HCT116 (cell line): ENCODE results near the gene PRM2. TPM values are rescaled to one million over a fixed set of nuclear protein-coding genes. Genes with fewer than 3 reads are reported as not detected.

Source experiments
- ATAC-seq: fragments of 200-7000 bp; cut with Tn5 transposase; 2 replicates; pipeline ENCODE4 v1.9.1; 2020; ENCODE audit warnings: mild to moderate bottlenecking, moderate library complexity
- BruUV-seq: library from RNA; stranded (reverse); fragments of 400-500 nt; replicated peaks from 2 replicates; lab custom pipeline; 2021; lab: Mats Ljungman, UMichigan
- CTCF ChIA-PET: fragments of 300-600 bp; sonication (Branson Sonifier 250); formaldehyde crosslinking; loops from one replicate; lab custom pipeline; 2021; ENCODE audit warnings: antibody characterized with exemption; lab: Charles Lee
- POLR2A ChIA-PET: fragments of 300-600, 350-600 bp; sonication (Branson Sonifier 250); formaldehyde crosslinking; loops from one replicate; lab custom pipeline; 2021; ENCODE audit warnings: antibody characterized with exemption; lab: Charles Lee
- RAD21 ChIA-PET, 2 experiments: fragments of 300-600 bp; sonication (Branson Sonifier 250); formaldehyde crosslinking; loops; one replicate each; lab custom pipeline; 2023; ENCODE audit warnings: low total read pairs in 2 of 2; ENCODE audit not compliant: uncharacterized antibody in 2 of 2, unreplicated experiment in 2 of 2, low non-redundant PET in 1 of 2; lab: Charles Lee
- DNase-seq: peaks from one replicate; pipeline ENCODE4 v3.0.0-alpha.2; 2010; ENCODE audit warnings: low read depth, low spot score
- H2AFZ ChIP-seq: fragments of 200-600 bp; shearing (Covaris generic), sonication (generic); 2 replicates; pipeline ENCODE4 v1.6.1; 2017; ENCODE audit warnings: low read depth, mixed run types, mixed read lengths, antibody characterized with exemption, low read length; ENCODE audit not compliant: poor library complexity, severe bottlenecking
- H3K27ac ChIP-seq: 2 replicates; pipeline ENCODE4 v1.5.1; 2012; ENCODE audit warnings: low read depth, low read length
- H3K27me3 ChIP-seq: fragments of 200-600 bp; sonication (generic); 2 replicates; pipeline ENCODE4 v1.6.1; 2016; ENCODE audit warnings: mixed run types, low read length, mixed read lengths; ENCODE audit not compliant: insufficient read depth
- H3K36me3 ChIP-seq, 2 experiments: fragments of 200-500 bp in 1 of 2; fragments of 200-600 bp in 1 of 2; sonication (Bioruptor generic) in 1 of 2; sonication (generic) in 1 of 2; 2 replicates each; pipeline versions ENCODE4 v1.5.1 to v1.6.1; 2014 to 2016; ENCODE audit warnings: low read length in 2 of 2, inconsistent platforms in 1 of 2, mixed read lengths in 1 of 2, mixed run types in 1 of 2; ENCODE audit not compliant: insufficient read depth in 2 of 2, control insufficient read depth in 1 of 2
- H3K4me1 ChIP-seq, 2 experiments: fragments of 200-600 bp in 1 of 2; sonication (generic) in 1 of 2; 2 replicates each; pipeline versions ENCODE4 v1.5.1 to v1.6.1; 2012 to 2017; ENCODE audit warnings: low read length in 2 of 2, inconsistent platforms in 1 of 2, mild to moderate bottlenecking in 1 of 2, mixed read lengths in 1 of 2, mixed run types in 1 of 2, moderate library complexity in 1 of 2; ENCODE audit not compliant: insufficient read depth in 2 of 2, control insufficient read depth in 1 of 2
- H3K4me2 ChIP-seq: fragments of 200-600 bp; sonication (generic); 2 replicates; pipeline ENCODE4 v1.6.1; 2017; ENCODE audit warnings: mixed run types, low read length, mixed read lengths
- H3K4me3 ChIP-seq, 2 experiments: fragments of 200-600 bp in 1 of 2; sonication (generic) in 1 of 2; replicated peaks in 1 of 2; 2 replicates each; pipeline ENCODE4 v1.5.1; 2011 to 2016; ENCODE audit warnings: low read length in 2 of 2, control low read depth in 1 of 2, low read depth in 1 of 2, mild to moderate bottlenecking in 1 of 2, mixed read lengths in 1 of 2, mixed run types in 1 of 2
- H3K79me2 ChIP-seq: fragments of 200-600 bp; sonication (generic); 2 replicates; pipeline ENCODE4 v1.6.1; 2017; ENCODE audit warnings: mild to moderate bottlenecking, mixed run types, low read length, moderate library complexity, mixed read lengths; ENCODE audit not compliant: insufficient read depth
- H3K9ac ChIP-seq: fragments of 200-600 bp; sonication (generic); 2 replicates; pipeline ENCODE4 v1.6.1; 2016; ENCODE audit warnings: low read length, mixed read lengths
- H3K9me2 ChIP-seq: fragments of 200-600 bp; sonication (generic), shearing (Covaris generic); 2 replicates; pipeline ENCODE4 v1.6.1; 2017; ENCODE audit warnings: mixed run types, mild to moderate bottlenecking, moderate library complexity; ENCODE audit not compliant: insufficient read depth
- H3K9me3 ChIP-seq, 2 experiments: fragments of 200-500 bp in 1 of 2; fragments of 200-600 bp in 1 of 2; sonication (Bioruptor generic) in 1 of 2; sonication (generic) in 1 of 2; 2 replicates each; pipeline ENCODE4 v1.6.1; 2014 to 2017; ENCODE audit warnings: low read length in 2 of 2, mixed read lengths in 2 of 2, inconsistent platforms in 1 of 2, low read depth in 1 of 2, mild to moderate bottlenecking in 1 of 2, mixed run types in 1 of 2, moderate library complexity in 1 of 2; ENCODE audit not compliant: control insufficient read depth in 1 of 2, insufficient read depth in 1 of 2
- H4K20me1 ChIP-seq: fragments of 200-600 bp; sonication (generic), shearing (Covaris generic); 2 replicates; pipeline ENCODE4 v1.6.1; 2017; ENCODE audit warnings: mixed run types, mild to moderate bottlenecking, moderate library complexity; ENCODE audit not compliant: insufficient read depth
- FOSL1 ChIP-seq: IDR thresholded peaks from 2 replicates; pipeline ENCODE4 v1.6.1; 2012; ENCODE audit warnings: low read depth
- JUND ChIP-seq: IDR thresholded peaks from 2 replicates; pipeline ENCODE4 v1.6.1; 2012
- intact Hi-C: fragments of 100-400 bp; cut with micrococcal nuclease; formaldehyde crosslinking; loops from 2 replicates; pipeline ENCODE4 v1.10.0; 2022
- total RNA-seq: library from RNA; stranded (reverse); gene quantifications from one replicate; pipeline ENCODE4 v1.2.1, GENCODE V29; 2021; ENCODE audit not compliant: unreplicated experiment
- TF ChIP-seq, protein P1 (sequence below): IDR thresholded peaks from 2 replicates; pipeline ENCODE4 v1.6.1; 2012
- TF ChIP-seq, protein P2 (sequence below), 3 experiments: fragments of 200-600 bp in 1 of 3; sonication (generic) in 1 of 3; IDR thresholded peaks in 2 of 3; conservative IDR thresholded peaks in 1 of 3; 2 replicates each; pipeline ENCODE4 v1.5.1; 2012 to 2017; ENCODE audit warnings: low read depth in 2 of 3, low read length in 2 of 3, antibody characterized with exemption in 1 of 3, borderline replicate concordance in 1 of 3, control low read depth in 1 of 3, mild to moderate bottlenecking in 1 of 3, mixed read lengths in 1 of 3, mixed run types in 1 of 3, moderate library complexity in 1 of 3; ENCODE audit not compliant: insufficient read depth in 1 of 3

Gene PRM2
- total RNA-seq, 1 experiment from 2014 or later = not detected

- POLR2A ChIA-PET = interaction anchor here (0.6 to 4.0 kb wide), 35 partner anchors 8 to 313 kb away, joined by 3 to 30 read pairs (median 5); partner anchors contain the start of genes DEXI, PRM3 and TNP2
- Histone ChIP-seq H4K20me1 (no peaks in the 10 kb centered on the region), H2AFZ (no peak overlapping the region), H3K4me3 (peak overlapping the region; percentile 49 to 79), H3K4me1 (peaks cover 10 to 31% of the 10 kb centered on the region in 2 experiments; a peak in 3 of 4 replicates), H3K4me2 (peak overlapping the region; percentile 96), H3K36me3 (no peaks in the 10 kb centered on the region), H3K27ac (peak overlapping the region; percentile 85), H3K9ac (peak overlapping the region; percentile 63), H3K9me2 (no peaks in the 10 kb centered on the region), H3K27me3 (no peaks in the 10 kb centered on the region), H3K9me3 (no peaks in the 10 kb centered on the region), H3K79me2 (no peaks in the 10 kb centered on the region)
- CTCF ChIA-PET = interaction anchor here (0.9 to 3.0 kb wide), 17 partner anchors 9 to 306 kb away, joined by 3 to 55 read pairs (median 5); no protein-coding TSS in a partner anchor
- no TSS peak for BruUV-seq
- intact Hi-C loops = loop anchor here (5.0 kb wide), 2 partner anchors 117 to 557 kb away; no protein-coding TSS in a partner anchor
- DNase-seq (no peak), ATAC-seq (no peak; the same call in 1 of the 2 replicates)
- RAD21 ChIA-PET = interaction anchor here (0.6 to 2.4 kb wide), 10 partner anchors 102 to 284 kb away, joined by 3 to 19 read pairs (median 4); no protein-coding TSS in a partner anchor
- TF ChIP-seq, protein P1, sequence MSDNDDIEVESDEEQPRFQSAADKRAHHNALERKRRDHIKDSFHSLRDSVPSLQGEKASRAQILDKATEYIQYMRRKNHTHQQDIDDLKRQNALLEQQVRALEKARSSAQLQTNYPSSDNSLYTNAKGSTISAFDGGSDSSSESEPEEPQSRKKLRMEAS = peak; percentile 86
- no peak for TF ChIP-seq JUND
- no peak for TF ChIP-seq FOSL1
- TF ChIP-seq, protein P2, sequence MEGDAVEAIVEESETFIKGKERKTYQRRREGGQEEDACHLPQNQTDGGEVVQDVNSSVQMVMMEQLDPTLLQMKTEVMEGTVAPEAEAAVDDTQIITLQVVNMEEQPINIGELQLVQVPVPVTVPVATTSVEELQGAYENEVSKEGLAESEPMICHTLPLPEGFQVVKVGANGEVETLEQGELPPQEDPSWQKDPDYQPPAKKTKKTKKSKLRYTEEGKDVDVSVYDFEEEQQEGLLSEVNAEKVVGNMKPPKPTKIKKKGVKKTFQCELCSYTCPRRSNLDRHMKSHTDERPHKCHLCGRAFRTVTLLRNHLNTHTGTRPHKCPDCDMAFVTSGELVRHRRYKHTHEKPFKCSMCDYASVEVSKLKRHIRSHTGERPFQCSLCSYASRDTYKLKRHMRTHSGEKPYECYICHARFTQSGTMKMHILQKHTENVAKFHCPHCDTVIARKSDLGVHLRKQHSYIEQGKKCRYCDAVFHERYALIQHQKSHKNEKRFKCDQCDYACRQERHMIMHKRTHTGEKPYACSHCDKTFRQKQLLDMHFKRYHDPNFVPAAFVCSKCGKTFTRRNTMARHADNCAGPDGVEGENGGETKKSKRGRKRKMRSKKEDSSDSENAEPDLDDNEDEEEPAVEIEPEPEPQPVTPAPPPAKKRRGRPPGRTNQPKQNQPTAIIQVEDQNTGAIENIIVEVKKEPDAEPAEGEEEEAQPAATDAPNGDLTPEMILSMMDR (IDR thresholded peaks at IDR 0.05 in 2 of 3, conservative IDR thresholded peaks at IDR 0.05 in 1 of 3; ENCODE audit: borderline replicate concordance in 1 of 3, insufficient read depth in 1 of 3, low read depth in 2 of 3, low read length in 2 of 3) = no peak
- TF ChIP-seq, all 23 proteins: peak for 1
These were observed 21.2 kb downstream of the PRM2 start for GRCh38 chr16:11254913-11255736.
